Sigmoid colon (tissue), 7 donors: Measurements from ENCODE around the gene HSDL2. TPM values are rescaled to one million over a fixed set of nuclear protein-coding genes. Genes with fewer than 3 reads are reported as not detected.

Experiments
- DNase-seq: peaks from one replicate; pipeline ENCODE4 v3.0.0-alpha.2; 2019
- H3K27ac ChIP-seq, 4 donors: fragments of 200-600 bp; sonication (generic); one replicate each; pipeline ENCODE4 v1.5.1; 2016 to 2019; ENCODE audit warnings: mild to moderate bottlenecking in 1 of 4
- H3K27me3 ChIP-seq, 3 donors: fragments of 200-600 bp; sonication (generic); one replicate each; pipeline ENCODE4 v1.5.1; 2019; ENCODE audit warnings: mild to moderate bottlenecking in 1 of 3
- H3K36me3 ChIP-seq, 4 donors: fragments of 200-600 bp; sonication (generic); one replicate each; pipeline ENCODE4 v1.5.1; 2016 to 2019
- H3K4me1 ChIP-seq, 4 donors: fragments of 200-600 bp; sonication (generic); one replicate each; pipeline ENCODE4 v1.5.1; 2017 to 2019
- H3K4me3 ChIP-seq, 4 donors: fragments of 200-600 bp; sonication (generic); one replicate each; pipeline ENCODE4 v1.5.1; 2017 to 2019; ENCODE audit warnings: mild to moderate bottlenecking in 2 of 4, moderate library complexity in 1 of 4
- H3K9me3 ChIP-seq, 4 donors: fragments of 200-600 bp in 3 of 4; sonication (generic) in 3 of 4; one replicate each; pipeline versions ENCODE4 v1.5.1 to v1.6.1; 2013 to 2019
- EP300 ChIP-seq, 4 donors: sonication (generic); formaldehyde crosslinking; IDR thresholded peaks; one replicate each; pipeline ENCODE4 v1.6.1; 2017; ENCODE audit warnings: antibody characterized with exemption in 4 of 4
- POLR2A ChIP-seq, 2 donors: fragments of 450-650 bp; IDR thresholded peaks; one replicate each; pipeline ENCODE4 v1.6.1; 2016; ENCODE audit warnings: antibody characterized with exemption in 2 of 2, mild to moderate bottlenecking in 2 of 2, moderate library complexity in 2 of 2
- POLR2AphosphoS5 ChIP-seq, 4 donors: sonication (generic); formaldehyde crosslinking; IDR thresholded peaks; one replicate each; pipeline ENCODE4 v1.6.1; 2017; ENCODE audit warnings: antibody characterized with exemption in 4 of 4
- WGBS, 2 donors: extraction: QIAGEN DNeasy Blood & Tissue Kit; methylation state at CpG; one replicate each; pipeline ENCODE4 v1.1.7; 2013; 5-methylcytosine and 5-hydroxymethylcytosine counted together
- intact Hi-C: fragments of 100-400 bp; cut with DNase I; formaldehyde crosslinking; loops from one replicate; pipeline ENCODE4 v1.15.1; 2023
- polyA plus RNA-seq, 3 donors: library from polyadenylated mRNA; stranded (reverse); fragments of 200-250 nt; gene quantifications; one replicate each; pipeline ENCODE4 v1.2.3, GENCODE V29; 2013
- total RNA-seq, 4 donors: library from RNA; depleted of rRNA; stranded (reverse); fragments of >200 nt; gene quantifications; one replicate each; pipeline ENCODE4 v1.1.0, GENCODE V29; 2016
- TF ChIP-seq, protein P1 (sequence below), 4 experiments: fragments of 450-650 bp in 3 of 4; fragments of 200-600 bp in 1 of 4; IDR thresholded peaks; one replicate each; pipeline ENCODE4 v1.5.1; 2016 to 2019; ENCODE audit warnings: antibody characterized with exemption in 4 of 4, mild to moderate bottlenecking in 3 of 4, moderate library complexity in 2 of 4
- donor health status: healthy with polysubstance abuse.
- donor health status: Bipolar disorder and iron deficiency.
- donor health status: healthy.

The HSDL2 gene
- total and polyA plus RNA-seq, 7 donors: 24.6 to 53.5 (median 39.8) TPM

DNA sequence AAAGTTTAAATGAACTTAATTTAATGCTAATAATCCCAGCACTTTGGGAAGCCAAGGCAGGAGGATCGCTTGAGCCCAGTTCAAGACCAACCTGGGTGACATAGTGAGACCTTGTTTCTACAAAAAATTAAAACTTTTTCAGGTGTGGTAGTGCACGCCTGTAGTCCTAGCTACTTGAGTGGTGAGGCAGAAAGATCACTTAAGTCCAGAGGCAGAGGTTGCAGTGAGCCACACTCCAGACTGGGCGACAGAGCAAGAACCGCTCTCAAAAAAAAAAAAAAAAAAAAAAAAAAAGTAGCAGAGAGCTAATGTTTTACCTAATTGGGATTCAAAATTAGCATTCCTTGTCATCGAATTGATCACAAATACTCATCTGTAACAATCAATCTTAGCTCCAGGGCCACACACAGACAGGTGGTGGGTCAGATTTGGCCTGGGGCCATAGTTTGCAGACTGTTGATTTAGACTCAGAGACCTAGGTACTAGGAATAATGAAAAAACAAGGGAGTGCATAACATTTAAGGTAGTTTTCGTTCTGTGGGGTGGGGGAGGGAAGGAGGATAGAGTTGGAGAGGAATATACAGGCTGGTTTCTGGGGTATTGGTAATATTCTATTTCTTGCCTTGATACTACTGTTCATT is 21.4 kb downstream of the HSDL2 start:
- Histone ChIP-seq H3K27ac (no peak overlapping the region), H3K4me3 (no peak overlapping the region), H3K36me3 (peaks cover 0 to 10% (median 0%) of the 10 kb centered on the region in 4 donors), H3K4me1 (no peaks in the 10 kb centered on the region), H3K9me3 (no peaks in the 10 kb centered on the region), H3K27me3 (no peaks in the 10 kb centered on the region)
- 95 to 97% methylated on average over 6 of the region's 6 CpGs for WGBS, 2 donors
- DNase-seq: no peak
- intact Hi-C loops: no loop called here
- TF ChIP-seq POLR2A (IDR thresholded peaks at IDR 0.05) (no peak), EP300 (IDR thresholded peaks at IDR 0.05) (no peak), POLR2AphosphoS5 (IDR thresholded peaks at IDR 0.05) (no peak)
- TF ChIP-seq, protein P1, sequence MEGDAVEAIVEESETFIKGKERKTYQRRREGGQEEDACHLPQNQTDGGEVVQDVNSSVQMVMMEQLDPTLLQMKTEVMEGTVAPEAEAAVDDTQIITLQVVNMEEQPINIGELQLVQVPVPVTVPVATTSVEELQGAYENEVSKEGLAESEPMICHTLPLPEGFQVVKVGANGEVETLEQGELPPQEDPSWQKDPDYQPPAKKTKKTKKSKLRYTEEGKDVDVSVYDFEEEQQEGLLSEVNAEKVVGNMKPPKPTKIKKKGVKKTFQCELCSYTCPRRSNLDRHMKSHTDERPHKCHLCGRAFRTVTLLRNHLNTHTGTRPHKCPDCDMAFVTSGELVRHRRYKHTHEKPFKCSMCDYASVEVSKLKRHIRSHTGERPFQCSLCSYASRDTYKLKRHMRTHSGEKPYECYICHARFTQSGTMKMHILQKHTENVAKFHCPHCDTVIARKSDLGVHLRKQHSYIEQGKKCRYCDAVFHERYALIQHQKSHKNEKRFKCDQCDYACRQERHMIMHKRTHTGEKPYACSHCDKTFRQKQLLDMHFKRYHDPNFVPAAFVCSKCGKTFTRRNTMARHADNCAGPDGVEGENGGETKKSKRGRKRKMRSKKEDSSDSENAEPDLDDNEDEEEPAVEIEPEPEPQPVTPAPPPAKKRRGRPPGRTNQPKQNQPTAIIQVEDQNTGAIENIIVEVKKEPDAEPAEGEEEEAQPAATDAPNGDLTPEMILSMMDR (IDR thresholded peaks at IDR 0.05): no peak

DNA sequence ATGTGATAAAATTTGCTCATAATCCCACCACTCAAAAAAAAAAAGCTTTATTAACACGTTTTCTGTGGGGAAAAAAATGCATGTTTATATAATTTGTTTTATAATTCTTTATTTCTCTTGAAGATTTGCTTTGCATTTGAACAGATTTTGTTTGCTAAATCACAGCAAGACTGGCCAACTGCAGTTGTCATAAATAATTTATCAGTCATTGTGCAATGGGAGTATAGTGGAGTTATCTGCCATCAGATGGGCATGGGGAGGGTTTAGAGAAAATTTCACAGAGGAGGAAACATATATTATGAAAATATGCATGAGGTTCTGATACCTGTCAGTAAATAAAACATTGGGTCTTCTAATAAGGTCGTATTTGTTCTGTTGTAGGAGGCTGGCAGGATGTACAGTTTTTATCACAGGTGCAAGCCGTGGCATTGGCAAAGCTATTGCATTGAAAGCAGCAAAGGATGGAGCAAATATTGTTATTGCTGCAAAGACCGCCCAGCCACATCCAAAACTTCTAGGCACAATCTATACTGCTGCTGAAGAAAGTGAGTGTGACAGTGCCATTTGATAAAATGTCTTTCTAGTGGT is 23.8 kb downstream of the HSDL2 start:
- DNase-seq: no peak
- Histone ChIP-seq H3K27me3 (no peaks in the 10 kb centered on the region), H3K4me3 (no peak overlapping the region), H3K36me3 (peaks cover 0 to 33% (median 5%) of the 10 kb centered on the region in 4 donors), H3K4me1 (no peaks in the 10 kb centered on the region), H3K9me3 (no peaks in the 10 kb centered on the region), H3K27ac (no peak overlapping the region)
- TF ChIP-seq EP300 (IDR thresholded peaks at IDR 0.05) (no peak), POLR2A (IDR thresholded peaks at IDR 0.05) (no peak), POLR2AphosphoS5 (IDR thresholded peaks at IDR 0.05) (no peak)
- TF ChIP-seq, protein P1 (IDR thresholded peaks at IDR 0.05): no peak
- intact Hi-C loops: no loop called here
- WGBS, 2 donors: 87 to 91% methylated on average over 4 of the region's 4 CpGs

DNA sequence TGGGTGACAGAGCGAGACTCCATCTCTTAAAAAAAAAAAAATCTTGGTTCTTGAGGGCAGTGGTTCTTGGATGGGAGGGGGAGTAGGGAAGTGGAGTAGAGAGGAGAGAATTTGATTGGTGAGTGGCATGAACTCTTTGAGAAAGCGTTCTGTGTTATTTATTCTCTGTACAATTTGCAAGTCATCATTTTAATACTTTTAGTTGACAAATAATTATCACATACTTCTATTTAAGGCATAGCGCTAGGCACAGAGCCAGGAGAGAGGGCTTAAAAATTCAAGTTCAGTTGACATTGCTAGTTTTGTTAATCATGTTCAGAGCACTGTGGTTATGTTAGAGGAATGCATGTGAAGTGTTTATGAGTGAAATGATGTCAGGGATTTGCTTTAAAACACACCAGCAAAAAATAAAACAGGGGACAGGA is 24.6 kb downstream of the HSDL2 start:
- Histone ChIP-seq H3K4me3 (no peak overlapping the region), H3K4me1 (no peaks in the 10 kb centered on the region), H3K27me3 (no peaks in the 10 kb centered on the region), H3K27ac (no peak overlapping the region), H3K9me3 (no peaks in the 10 kb centered on the region), H3K36me3 (peaks cover 0 to 41% (median 9%) of the 10 kb centered on the region in 4 donors)
- intact Hi-C loops: no loop called here
- WGBS, 2 donors: 83 to 93% methylated on average over 3 of the region's 3 CpGs
- no peak for DNase-seq
- TF ChIP-seq, protein P1 (IDR thresholded peaks at IDR 0.05): no peak
- TF ChIP-seq POLR2AphosphoS5 (IDR thresholded peaks at IDR 0.05) (no peak), POLR2A (IDR thresholded peaks at IDR 0.05) (no peak), EP300 (IDR thresholded peaks at IDR 0.05) (no peak)

DNA sequence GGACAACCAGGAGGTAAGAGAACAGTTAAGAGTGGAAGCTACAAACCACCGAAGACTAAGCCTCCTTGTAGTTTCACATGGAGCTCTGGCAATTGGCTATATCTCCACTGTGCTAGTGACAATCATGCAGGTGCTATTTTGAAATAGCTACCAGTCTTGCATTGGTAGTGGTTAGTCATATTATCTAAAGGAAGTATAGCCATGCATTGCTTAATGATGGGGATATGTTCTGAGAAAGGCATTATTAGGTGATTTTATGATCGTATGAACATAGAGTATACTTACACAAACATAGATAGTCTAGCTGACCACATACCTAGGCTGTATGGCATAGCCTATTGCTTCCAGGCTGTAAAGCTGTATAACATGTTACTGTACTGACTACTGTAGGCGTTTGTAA is 28.4 kb downstream of the HSDL2 start:
- Histone ChIP-seq H3K27ac (no peak overlapping the region), H3K36me3 (peaks cover 0 to 57% (median 13%) of the 10 kb centered on the region in 4 donors), H3K9me3 (no peaks in the 10 kb centered on the region), H3K27me3 (no peaks in the 10 kb centered on the region), H3K4me3 (no peak overlapping the region), H3K4me1 (no peaks in the 10 kb centered on the region)
- TF ChIP-seq POLR2AphosphoS5 (IDR thresholded peaks at IDR 0.05) (no peak), POLR2A (IDR thresholded peaks at IDR 0.05) (no peak), EP300 (IDR thresholded peaks at IDR 0.05) (no peak)
- TF ChIP-seq, protein P1 (IDR thresholded peaks at IDR 0.05): no peak
- WGBS, 2 donors: 82 to 90% methylated on average over 3 of the region's 3 CpGs
- intact Hi-C loops: no loop called here
- DNase-seq: no peak
